Measurements from ENCODE around the gene FHOD3.
"Not testable (repeated sequence)": the region's sequence is repeated elsewhere in the genome, so short reads cannot be mapped to it uniquely, and the experiment has no call there.

FHOD3 gene

DNA sequence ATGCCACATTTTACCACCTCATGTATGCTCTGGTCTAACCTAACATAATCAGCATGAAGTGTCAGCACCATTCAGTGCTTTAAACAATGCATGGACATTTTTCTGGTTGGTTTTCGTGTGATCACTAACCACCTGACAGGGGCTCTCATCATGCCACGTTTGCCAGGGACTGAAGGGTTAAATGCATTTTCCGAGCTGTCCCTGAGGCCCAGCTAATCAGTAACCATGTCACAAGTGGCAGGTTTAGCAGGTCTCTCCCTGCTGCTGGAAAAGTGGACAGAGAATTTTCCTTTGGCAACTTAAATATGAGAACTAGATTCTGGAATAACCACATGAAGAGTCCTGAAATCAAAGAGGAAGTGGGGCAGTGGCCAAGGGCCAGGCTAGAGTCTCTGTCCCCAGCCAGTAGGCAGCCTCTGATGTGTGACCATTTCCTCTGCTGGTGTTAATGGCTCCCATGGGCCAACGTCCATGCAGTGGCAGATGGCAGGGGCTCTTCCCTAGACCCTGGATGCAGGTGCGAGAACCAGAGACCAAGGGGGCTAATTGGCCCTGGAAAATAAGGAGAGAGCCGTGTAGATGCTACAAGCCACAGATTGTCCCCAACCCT lies 461.8 kb downstream of the FHOD3 start:
- in situ Hi-C loops (cut with MboI; ENCODE audit: low sequenced_read_pairs), result no loop called here

DNA sequence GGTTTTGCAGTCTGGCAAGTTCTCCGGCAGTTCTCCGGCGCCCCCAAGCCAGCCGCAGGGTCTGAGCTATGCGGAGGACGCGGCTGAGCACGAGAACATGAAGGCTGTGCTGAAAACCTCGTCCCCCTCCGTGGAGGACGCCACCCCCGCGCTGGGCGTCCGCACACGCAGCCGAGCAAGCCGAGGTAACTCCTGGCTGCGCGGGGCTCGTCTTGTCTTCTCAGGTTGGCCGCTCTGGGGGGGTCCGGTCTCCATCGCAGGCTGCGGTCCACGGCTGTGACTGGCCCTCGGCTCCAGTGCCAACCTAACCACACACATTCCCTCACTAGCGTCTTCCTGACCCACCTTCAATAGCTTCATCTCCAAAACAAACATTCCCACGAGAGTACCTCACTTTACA lies 463.1 kb downstream of the FHOD3 start:
- in situ Hi-C loops (cut with MboI; ENCODE audit: low sequenced_read_pairs), result no loop called here

DNA sequence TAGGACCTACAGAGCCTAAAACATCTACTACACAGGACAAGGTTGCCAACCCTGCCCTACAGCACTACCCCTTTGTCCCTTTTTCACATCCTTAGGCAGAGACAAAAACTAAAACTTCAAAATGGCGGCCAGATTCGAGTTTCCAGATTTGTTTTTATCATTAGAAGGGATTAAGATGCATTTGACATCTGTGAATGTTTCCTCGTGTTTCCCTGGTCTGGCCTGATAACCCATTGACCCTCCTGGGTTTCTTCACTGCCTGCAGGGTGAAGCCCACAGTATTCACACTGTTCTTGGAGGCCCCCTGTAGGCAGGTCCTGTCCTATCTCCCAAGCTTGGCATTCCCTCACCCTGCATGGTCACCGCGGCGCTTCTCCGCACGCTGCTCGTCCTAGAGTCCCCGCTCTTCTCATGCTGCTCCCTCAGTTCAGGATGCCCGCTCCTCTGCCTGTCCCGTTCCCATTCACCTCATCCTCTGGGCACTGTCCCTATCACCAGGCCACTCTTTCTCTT lies 463.7 kb downstream of the FHOD3 start:
- in situ Hi-C loops (cut with MboI; ENCODE audit: low sequenced_read_pairs), result no loop called here

DNA sequence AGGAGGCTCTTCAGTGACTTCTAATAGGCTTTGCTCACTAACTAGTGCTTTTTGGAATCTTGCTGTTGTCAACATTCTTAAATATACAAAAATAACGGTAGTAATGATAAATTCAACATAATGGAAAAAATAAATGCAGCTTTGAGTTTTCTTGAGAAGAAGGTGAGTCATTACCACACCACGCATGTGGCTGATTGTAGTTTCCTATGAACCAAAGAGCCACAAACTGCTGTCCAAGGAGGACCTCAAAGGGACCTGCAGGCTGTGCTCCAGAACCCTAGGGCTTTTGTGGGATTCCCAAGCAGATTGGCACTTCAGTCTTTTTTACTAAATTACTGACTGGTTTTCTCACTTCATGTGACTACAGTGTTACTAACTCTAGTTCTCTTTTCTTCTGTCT lies 464.6 kb downstream of the FHOD3 start:
- in situ Hi-C loops (cut with MboI; ENCODE audit: low sequenced_read_pairs), result no loop called here

DNA sequence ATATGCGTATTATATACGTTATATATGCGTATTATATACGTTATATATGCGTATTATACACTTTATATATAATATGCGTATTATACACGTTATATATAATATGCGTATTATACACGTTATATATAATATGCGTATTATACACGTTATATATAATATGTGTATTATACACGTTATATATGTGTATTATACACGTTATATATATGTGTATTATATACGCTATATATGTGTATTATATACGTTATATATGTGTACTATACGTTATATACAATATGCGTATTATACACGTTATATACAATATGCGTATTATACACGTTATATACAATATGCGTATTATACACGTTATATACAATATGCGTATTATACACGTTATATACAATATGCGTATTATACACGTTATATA lies 465.5 kb downstream of the FHOD3 start:
- in situ Hi-C loops (cut with MboI; ENCODE audit: low sequenced_read_pairs), result not testable (repeated sequence)

DNA sequence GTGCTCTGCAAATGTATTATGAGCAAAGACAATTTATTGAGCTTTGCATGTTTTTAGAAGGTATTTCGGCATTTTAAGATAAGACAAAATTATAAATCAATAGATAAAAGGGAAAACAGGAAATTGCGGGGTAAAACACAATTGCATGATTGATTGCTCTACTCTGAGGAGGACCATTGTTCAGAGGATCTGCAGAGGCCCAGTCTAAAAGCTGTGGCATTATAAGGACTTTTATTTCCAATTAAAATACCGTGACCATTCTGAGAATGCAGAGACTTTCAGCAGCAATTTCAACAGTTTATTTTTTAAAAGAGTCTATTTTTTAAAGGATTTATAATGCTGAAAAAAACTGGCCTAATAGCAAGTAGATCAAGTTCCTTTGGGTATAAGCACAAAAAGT lies 469.3 kb downstream of the FHOD3 start:
- in situ Hi-C loops (cut with MboI; ENCODE audit: low sequenced_read_pairs), result no loop called here

DNA sequence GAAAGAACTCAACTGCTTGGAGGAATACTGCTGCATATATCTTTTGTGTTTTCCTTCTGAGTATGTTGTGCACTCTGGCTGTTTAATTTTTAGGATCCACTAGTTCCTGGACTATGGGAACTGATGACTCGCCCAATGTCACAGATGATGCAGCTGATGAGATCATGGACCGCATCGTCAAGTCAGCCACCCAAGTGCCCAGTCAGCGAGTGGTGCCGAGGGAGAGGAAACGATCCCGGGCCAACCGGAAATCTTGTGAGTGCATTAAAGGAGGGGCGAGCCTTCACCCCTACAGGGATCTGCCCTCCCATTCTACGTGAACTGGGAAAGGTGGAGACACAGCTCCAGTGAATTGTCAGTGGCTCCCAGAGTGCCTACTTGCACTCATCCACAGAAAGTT lies 471.7 kb downstream of the FHOD3 start:
- in situ Hi-C loops (cut with MboI; ENCODE audit: low sequenced_read_pairs), result no loop called here

DNA sequence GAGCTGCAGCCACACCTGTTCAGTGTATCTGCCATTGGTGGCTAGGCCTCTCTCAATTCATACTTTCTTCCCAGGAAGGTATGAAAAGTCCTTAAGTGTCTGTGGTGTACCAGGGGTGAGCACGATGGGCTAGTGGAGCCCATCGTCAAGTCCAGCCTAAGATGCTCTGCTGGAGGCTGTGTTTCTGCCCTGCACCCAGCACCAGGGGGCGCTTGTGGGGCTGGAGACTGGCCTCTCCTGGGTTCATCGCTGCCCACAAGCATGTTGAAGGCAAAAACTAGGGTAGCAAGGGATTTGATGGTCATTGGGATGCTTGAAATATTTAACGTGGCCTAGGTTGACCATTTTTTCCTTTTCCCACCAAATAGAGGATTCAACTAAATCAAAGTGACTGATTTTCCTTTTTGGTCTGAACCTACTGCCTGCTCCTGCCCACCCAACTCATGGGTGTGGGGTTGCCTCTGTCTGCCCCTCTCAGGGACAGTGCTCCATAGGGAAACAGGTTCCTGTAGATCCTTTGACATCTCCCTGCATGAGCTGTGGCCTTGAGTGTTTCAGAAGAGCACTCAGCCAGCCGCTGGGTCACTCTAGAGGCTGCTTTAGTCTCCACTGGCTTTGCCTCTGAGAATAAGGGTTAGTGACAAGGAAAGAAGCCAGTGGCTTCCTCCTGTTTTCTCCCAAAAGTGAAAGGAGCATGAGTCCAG lies 472.2 kb downstream of the FHOD3 start:
- in situ Hi-C loops (cut with MboI; ENCODE audit: low sequenced_read_pairs), result no loop called here

DNA sequence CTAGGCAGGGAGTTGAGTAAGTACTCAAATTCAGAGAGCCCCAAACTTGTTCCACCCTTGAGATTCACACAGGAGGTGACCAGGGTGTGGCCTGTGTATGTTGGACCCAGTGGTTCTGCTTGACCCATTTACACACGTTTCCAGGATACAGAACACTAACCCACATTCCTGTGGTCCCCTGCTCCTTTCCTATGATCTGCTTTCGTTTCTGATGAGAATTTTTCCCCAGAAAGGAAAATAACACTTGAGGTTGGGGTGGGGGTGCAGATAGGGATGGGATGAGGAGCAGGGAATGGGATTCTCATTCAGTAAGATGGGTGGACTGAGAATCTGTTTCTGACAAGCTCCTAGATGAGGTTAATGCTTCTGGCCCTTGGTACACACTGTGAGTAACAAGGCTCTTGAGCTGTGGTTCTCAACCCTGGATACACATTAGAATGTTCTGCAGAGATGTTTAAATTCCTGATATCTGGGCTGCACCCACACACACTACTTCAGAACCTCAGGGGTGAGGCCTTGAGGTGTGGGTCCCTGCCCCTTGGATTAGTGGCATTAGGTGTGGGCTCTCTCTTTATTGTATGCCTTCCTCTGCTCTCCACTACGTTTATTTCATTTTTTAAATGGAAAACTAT lies 472.9 kb downstream of the FHOD3 start:
- in situ Hi-C loops (cut with MboI; ENCODE audit: low sequenced_read_pairs), result no loop called here

DNA sequence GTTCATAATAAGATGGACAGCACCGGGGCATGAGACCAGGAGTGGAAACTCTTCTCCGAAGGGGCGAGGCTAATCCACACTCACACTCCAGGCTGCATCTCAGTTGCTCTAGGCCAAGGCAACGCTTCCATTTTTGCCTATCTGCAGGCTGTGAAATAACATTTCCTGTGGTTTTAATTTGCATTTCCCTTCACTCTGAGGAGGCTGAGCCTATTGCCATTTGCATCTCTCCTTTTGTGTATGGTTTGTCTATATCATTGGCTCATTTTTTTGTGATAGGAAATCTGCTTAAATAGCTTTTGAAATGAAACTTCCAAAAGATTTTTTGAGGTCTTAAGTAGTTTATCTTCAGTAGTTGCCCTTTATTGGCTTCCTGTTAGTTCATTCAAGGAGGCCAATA lies 473.7 kb downstream of the FHOD3 start:
- in situ Hi-C loops (cut with MboI; ENCODE audit: low sequenced_read_pairs), result no loop called here

DNA sequence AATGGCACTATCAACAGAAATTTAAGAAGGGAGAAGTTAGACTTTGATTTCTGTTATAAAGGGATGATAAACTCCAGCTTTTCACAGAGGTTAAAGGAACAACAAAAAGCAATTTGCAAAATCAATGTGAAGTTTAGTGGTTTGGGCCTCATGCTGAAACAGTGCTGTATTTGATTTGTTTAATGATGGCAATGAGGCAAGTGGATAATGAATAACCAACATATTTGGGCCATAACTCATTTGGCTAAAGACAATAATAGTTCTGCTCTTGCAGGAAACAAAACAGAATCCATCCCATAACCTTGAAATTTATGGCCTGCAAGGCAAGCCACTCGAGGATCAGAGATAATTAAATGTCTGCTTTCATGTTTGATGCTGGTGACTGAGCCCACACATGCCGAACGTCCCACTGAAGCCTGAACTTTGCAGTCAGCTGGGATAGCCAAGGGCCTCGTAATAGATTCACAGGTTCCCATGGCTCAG lies 474.8 kb downstream of the FHOD3 start:
- in situ Hi-C loops (cut with MboI; ENCODE audit: low sequenced_read_pairs), result no loop called here

DNA sequence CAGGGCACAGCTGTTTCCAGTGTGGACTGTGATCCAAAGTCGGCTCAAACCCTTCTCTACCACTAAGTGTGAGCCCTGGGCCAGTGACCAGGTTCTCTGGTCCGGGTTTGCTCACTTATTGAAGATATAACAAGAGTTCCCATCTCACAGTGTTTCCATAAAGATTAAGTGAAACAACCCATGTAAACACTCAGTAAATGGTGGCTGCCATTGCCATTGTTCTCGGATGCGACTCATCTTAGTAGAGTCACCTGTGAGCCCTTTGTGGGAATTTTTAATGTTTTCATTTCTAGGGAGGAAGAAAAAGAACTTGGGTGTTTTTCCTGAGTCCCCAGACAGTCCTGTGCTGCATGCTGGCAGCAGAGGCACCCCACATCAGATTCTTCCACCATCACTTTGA lies 477.9 kb downstream of the FHOD3 start:
- in situ Hi-C loops (cut with MboI; ENCODE audit: low sequenced_read_pairs), result no loop called here

DNA sequence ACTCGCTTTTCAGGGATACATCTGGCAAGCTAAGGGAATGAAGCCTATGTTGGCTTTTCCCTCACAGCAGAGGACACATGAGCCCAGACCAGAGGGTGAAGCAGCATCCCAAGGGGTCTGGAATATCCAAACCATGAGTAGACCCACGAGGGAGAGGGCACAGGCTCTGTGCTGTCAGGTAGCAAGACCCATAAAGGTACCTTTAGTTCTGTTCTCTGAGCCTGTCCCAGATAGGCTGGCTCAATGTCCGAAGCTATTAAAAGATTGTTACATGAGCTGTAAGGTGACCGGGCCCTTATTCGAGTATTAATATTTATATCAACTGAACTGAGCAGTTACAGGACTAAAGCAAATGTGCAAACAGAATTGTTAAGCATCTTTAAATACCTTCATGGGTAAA lies 479.1 kb downstream of the FHOD3 start:
- in situ Hi-C loops (cut with MboI; ENCODE audit: low sequenced_read_pairs), result no loop called here

DNA sequence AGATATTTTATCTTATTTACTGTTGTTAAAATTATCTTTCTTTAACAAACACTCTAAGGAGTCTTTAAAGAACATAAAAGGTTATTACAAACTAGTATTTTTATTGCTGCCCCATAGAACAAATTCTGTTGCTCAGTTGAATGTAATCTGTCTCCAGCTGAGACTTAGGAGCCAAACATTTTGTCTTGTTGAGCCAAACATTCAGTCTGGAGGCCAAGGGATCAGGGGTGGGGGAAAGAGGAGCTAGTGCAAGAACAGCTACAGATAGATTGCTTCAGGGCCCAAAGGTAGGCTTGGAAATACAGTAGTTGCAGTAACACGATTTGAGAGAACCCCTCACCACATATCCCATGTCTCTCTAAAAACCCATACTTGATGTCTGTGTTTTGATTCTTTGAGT lies 480.1 kb downstream of the FHOD3 start:
- in situ Hi-C loops (cut with MboI; ENCODE audit: low sequenced_read_pairs), result no loop called here

DNA sequence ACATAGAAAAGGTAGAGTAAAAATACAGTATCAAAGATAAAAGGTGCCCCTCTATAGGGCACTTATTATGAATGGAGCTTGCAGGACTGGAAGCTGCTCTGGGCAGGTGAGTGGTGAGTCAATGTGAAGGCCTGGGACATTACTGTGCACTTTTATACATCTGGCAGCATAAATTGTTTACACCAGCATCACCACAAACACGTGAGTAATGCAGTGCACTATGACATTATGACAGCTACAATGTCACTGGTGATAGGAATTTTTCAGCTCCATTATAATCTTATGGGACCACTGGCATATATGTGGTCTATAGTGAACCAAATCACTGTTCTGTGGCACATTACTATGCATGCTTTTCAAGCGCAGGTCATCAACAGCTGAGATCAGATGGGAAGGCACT lies 483.2 kb downstream of the FHOD3 start:
- in situ Hi-C loops (cut with MboI; ENCODE audit: low sequenced_read_pairs), result no loop called here

DNA sequence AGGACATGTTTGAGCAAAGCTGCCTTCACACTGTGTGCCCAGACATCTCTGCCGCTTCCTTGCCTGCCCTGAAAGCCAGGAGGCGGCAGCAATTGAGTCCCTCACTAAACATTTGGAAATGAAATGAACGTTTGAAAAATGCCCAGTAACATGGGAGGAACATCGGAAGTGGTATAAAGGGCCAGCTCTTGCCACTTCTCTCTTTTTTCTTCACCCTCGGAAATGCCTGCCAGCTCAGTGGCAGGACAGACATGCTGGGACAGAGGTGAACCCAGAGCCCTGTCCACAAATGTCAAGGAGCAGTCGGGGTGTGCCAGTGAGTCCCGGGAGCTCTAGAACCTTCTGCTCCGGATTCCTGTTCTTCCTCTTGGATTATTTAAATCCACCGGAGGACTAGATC lies 485.2 kb downstream of the FHOD3 start:
- in situ Hi-C loops (cut with MboI; ENCODE audit: low sequenced_read_pairs), result no loop called here

DNA sequence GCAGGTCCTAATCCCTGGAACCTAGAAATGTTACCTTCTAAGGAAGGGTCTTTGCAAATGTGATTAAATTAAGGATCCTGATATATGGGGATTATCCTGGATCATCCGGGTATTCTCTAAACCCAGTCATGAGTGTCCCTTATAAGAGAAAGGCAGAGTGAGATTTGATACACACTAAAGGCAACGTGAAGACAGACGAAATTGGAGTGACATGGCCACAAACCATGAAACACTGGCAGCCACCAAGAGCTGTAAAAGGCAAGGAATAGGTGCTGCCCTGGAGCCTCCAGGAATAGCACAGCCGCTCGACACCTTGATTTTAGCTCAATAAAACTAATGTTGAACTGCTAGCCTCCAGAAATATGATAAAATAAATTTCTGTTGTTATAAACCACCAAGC lies 486.3 kb downstream of the FHOD3 start:
- in situ Hi-C loops (cut with MboI; ENCODE audit: low sequenced_read_pairs), result no loop called here

DNA sequence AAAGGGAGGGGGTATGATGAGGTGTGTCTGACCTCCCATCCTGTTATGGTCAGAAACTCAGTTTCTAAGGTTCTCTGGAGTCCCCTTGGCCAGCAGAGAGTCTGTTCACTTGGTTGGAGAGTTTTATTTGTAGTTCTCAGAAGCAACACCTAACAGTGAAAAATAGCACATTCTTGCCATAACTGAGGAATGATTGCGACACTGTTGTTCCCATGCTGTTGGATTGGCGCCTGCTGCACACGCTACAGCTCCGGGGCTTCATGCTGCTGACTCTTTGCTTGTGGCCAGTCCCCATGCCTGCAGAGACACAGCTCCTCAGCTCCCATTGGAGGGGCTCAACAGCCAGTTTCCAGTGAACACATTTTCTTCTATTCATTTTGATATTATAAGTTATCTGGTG lies 489.2 kb downstream of the FHOD3 start:
- in situ Hi-C loops (cut with MboI; ENCODE audit: low sequenced_read_pairs), result no loop called here

DNA sequence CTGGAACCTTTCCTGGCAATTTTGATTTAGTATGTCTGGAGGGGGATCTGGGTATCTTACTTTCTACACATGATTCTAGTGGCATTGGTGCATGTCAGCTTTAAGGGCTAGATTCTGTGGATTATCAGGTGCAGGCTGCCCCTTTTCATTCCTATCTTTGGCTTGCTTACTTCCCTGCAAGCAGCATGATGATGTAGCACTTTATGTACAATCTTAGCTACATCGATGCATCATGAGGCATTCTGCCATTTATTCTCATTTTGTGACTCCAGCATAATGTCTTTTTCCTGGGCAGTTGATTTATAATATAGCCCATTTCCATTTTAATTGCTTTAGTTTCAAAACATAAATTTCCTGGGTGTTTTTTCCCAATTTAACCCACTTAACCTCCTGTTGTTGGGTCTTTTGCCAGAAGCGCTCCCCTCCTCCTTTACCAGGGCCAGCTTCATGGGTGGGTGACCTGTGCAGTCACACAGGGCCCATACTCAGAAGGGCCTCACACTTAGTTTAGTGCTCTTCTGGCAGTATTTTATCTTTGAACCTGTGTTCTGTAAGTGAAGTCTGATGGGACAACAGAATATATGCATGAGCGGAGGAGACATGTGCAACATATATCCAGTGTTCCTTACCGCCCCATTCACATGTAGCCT lies 495.2 kb downstream of the FHOD3 start:
- in situ Hi-C loops (cut with MboI; ENCODE audit: low sequenced_read_pairs), result no loop called here

DNA sequence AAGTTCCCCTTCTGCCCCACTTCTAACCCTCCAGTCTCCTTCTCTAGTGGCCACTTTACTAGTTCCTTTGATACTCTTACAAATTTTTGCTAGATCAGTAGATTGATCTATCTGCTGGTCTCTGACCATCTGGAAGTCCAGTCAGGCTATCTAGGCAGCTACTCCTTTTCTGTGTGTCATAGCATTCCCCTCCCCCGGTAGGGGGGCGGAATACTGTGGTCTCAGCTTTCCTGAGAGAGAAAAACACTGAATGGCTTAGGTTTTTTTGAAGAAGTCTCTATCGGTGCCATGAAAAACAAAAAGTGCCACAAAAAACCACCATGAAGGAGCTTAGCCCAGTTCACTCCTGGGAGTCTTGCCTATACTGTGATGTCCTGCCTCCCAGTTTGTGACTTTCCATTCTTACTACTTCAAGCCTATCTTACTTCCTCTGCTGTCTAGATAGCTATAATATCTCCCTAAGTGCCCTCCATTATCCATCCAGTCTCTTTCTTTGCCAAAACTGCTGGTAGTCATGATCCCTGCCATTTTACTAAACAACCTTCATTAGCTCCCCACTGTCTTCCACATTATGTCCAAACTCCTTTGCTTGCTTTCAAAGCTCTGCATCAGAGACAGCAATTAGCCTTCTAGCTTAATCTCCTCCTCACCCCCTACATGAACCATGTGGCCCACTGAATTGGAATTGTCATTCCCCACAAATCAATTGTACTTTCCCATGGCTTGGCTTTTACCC lies 501.4 kb downstream of the FHOD3 start:
- in situ Hi-C loops (cut with MboI; ENCODE audit: low sequenced_read_pairs), result no loop called here

DNA sequence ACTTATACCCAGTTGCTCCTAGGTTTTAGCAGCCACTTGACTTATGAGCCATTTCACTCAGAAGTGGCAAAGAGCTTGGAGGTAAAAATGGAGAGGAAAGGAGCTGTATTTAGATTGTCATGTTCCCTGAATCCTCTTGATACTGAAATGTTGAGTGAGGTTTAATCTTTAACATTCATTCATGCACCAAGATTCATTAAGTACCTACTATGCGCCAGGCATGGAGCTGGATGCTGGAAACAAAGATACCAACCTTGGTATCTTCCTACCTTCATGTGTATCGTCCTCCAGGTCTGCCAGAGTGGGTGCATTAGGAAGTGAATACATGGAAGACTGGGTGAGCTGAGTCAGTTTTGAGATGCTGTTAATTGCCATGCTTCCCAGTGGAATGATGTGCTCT lies 507.6 kb downstream of the FHOD3 start:
- in situ Hi-C loops (cut with MboI; ENCODE audit: low sequenced_read_pairs), result no loop called here

Data from HL-60/S4 (cell line).